Iris pigment epithelial cell (primary cell): ENCODE data around the gene IL18BP.

Experiments
- DNase-seq: peaks from one replicate; pipeline ENCODE4 v3.0.0-alpha.2; 2011; ENCODE audit warnings: low read depth

The IL18BP gene

GRCh38 chr11:71996946-71997345 lies 1.8 kb upstream of the IL18BP start:
- no peak for DNase-seq

GRCh38 chr11:71997594-71997993 lies 1.1 kb upstream of the IL18BP start:
- DNase-seq: no peak

GRCh38 chr11:71998061-71998460 lies 648 bp upstream of the IL18BP start:
- DNase-seq: no peak

DNA sequence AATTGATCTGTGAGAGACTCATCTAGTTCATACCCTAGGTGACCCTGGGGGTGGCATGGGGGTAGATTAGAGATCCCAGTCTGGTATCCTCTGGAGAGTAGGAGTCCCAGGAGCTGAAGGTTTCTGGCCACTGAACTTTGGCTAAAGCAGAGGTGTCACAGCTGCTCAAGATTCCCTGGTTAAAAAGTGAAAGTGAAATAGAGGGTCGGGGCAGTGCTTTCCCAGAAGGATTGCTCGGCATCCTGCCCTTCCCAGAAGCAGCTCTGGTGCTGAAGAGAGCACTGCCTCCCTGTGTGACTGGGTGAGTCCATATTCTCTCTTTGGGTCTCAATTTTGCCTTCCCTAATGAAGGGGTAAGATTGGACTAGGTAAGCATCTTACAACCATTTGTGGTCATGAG lies 653 bp downstream of the IL18BP start:
- DNase-seq: peak; percentile 39

DNA sequence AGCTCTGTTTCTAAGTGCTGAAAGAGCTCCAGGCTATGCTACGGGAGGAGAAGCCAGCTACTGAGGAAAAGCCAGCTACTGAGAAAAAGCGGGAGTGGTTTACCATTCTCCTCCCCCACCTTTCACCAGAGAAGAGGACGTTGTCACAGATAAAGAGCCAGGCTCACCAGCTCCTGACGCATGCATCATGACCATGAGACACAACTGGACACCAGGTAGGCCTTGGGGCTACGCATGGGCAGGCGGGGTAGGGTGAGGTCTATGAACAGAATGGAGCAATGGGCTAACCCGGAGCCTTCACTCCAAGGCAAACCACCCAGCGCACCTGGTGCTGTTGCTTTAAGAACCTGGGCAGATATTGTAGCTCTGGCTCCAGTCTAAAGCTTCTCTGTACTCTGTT lies 1.1 kb downstream of the IL18BP start:
- DNase-seq: no peak

- no peak for DNase-seq
These were observed 1.6 kb downstream of the IL18BP start for GRCh38 chr11:72000202-72000867.

DNA sequence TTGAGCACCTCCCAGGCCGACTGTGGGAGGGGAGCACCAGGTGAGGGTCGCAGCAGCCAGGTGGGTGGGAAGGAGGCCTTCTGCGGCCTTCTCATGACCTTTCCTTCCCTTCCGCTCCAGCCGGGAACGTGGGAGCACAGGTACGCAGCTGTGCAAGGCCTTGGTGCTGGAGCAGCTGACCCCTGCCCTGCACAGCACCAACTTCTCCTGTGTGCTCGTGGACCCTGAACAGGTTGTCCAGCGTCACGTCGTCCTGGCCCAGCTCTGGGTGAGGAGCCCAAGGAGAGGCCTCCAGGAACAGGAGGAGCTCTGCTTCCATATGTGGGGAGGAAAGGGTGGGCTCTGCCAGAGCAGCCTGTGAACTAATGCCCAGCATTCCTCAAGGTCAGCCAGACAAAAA lies 2.6 kb downstream of the IL18BP start:
- no peak for DNase-seq

DNA sequence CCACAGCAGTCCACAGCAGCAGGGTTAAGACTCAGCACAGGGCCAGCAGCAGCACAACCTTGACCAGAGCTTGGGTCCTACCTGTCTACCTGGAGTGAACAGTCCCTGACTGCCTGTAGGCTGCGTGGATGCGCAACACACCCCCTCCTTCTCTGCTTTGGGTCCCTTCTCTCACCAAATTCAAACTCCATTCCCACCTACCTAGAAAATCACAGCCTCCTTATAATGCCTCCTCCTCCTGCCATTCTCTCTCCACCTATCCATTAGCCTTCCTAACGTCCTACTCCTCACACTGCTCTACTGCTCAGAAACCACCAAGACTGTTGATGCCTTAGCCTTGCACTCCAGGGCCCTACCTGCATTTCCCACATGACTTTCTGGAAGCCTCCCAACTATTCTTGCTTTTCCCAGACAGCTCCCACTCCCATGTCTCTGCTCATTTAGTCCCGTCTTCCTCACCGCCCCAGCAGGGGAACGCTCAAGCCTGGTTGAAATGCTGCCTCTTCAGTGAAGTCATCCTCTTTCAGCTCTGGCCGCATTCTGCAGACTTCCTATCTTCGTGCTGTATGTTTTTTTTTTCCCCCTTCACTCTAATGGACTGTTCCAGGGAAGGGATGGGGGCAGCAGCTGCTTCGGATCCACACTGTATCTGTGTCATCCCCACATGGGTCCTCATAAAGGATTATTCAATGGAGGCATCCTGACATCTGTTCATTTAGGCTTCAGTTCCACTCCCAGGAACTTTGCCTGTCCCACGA lies 3.3 kb downstream of the IL18BP start:
- no peak for DNase-seq

GRCh38 chr11:72002841-72003775 lies 4.4 kb downstream of the IL18BP start:
- DNase-seq: no peak

DNA sequence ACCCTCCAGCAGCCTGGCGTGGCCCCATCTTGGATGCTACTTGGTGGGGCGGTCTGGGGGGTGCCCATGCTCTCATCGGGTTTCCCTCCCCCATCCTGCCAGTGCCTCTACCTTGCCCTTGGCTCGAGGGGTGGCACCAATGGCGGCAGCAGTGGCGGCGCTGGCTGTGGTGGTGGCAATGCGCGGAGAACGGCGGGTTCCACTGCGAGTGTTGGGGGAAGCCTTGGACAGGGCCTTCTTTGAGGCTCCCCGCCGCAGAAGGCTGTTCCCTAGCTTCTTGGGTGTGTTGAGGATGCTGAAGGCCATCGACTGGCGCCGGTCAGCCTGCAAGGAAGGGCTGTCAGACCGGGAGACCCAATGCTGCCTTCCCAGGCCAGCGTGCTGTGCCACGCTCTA lies 5.1 kb downstream of the IL18BP start:
- DNase-seq: no peak

- DNase-seq: no peak
These were observed 6.0 kb downstream of the IL18BP start for GRCh38 chr11:72004515-72005346.

- no peak for DNase-seq
These were observed 6.9 kb downstream of the IL18BP start for GRCh38 chr11:72005347-72006260.

DNA sequence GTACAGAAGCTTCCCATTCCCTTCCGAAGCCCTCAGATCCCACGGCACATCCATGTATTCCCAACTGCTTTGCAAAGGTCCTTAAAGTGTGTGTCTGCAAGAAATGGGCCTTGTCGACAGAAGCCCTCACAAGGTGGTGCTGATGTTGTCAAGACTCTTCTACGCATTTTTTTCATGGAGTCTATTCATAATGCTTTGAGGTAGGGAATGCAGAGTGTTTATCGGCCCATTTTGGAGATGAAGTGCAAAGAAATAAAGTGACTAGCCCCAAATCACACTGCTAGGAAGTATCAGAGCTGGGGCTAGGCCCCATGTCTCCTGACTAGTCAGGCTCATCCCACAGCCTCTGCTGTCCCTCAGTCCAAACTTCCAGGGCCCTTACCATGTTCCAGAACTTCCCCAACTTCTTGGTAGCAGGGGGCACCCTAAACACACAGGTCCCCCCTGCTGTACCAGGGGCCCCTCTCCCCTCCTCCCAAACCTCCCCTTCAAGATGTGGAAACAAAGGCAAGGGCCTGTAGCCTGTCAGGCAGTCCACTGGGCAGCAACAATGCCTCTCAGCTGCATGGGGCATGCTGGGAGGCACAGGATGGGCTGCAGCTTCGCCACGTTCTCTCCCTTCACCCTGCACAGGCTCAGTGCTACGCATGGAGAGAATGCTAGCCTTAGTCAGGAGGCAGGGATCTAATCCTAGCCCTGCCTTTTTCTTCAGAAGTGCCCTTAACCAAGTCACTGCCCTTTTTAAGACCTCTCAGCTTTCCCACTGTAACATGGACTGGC lies 7.8 kb downstream of the IL18BP start:
- no peak for DNase-seq

- DNase-seq: no peak
These were observed 8.4 kb downstream of the IL18BP start for GRCh38 chr11:72007089-72007476.

DNA sequence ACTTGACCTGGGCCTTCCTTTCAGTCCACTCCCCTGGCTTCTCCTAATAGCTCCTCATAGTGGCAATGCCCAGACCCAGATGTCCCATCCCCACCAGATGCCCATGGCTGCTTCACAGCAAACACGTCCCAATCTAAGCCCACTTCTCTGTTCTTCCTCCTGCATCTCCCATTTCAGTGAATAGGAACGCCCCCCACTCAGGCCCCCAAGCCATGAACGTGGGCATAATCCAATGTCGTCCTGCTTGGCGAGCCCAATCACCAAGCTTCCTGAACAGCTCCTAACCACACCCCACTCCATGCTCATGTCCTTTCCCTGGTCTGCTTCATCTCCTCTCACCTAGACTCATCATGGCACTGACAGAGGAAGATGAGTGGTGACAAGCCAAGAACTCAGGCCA lies 8.9 kb downstream of the IL18BP start:
- DNase-seq: no peak

DNA sequence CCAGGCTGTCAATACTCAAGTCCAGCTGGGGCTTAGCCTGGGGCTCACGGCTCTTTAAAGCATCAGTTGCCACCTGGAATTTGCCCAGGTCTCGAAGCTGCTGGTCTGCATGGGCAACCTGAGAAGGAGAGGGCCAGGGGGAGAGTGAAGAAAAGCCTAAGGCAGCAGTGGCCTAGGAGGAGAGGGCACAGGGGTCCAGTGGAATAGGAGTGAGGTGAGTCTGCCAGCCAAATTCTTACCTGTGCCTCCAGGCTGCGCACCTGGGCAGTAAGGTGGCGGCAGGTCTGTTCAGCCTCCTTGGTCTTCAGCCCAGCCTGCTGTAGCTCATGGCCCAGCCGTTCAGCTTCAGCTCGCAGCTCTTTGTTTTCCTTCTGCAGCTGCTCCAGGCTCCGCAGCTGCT lies 10.0 kb downstream of the IL18BP start:
- DNase-seq: no peak

- DNase-seq: no peak
These were observed 10.4 kb downstream of the IL18BP start for GRCh38 chr11:72009156-72009555.

DNA sequence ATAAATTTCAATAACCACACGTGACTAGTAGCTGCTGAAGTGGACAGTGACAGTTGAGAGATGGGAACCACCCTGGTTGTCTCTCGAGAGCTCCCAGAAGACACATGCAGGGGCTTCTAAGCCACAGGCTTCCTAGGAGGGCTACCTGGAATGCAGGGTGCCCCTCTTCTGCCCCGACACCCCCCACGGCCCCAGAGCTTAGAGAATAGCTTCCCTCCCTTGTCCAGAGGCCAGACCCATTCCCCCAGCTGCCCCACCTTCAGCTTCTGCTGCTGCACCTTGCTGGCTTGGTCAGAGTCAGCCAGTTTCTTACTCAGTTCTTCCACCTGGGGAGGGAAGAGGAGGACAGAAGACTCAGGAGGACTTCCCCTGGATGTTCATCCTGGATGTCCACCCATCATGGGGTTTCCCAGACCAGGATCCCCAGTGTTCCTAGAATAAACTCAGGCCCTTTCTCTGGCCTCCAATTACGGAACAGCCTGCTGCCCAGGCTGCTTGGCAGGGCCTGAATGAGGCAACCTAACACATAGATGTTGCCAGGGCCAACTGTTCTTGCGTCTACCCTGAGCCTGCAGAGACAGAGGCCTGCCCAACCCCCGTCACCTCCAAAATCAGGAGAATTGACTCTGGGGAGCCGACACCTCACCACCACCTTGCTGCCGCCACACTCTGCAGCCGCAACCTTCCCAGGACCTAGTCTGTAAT lies 12.0 kb downstream of the IL18BP start:
- DNase-seq: no peak

DNA sequence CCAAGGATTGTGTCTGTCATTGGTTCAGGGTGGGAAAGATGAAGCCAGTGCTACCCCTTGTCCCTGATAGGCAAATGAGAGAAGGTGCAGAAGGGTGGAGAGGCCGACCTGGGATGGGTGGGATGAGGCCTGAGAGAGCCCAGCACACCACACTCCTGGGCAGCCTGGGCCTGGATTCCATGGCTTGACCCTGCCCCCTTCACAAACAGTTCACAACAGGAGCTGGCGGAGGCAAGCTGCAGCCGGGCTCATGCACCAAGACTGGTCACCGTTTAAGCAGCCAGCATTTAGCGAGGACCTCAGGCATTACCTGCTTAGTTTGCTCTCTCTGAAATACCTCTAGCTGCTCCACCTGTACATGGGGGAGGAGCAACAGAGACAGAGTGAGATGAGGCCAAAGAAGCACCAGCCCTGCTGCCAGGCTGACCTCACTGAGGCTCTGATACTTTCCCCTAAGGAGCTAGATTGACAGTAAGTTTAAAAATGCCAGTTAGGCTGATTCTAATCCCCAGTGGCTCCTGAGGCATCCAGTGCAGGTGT lies 13.5 kb downstream of the IL18BP start:
- DNase-seq: no peak
